BLaER1 treated with 17β-estradiol and CSF1 and Interleukin-3, amounts not matched to agents 10 nM and 100 nM (cell line): ENCODE results near the gene ZNF607.
"Not testable (repeated sequence)": the region's sequence is repeated elsewhere in the genome, so short reads cannot be mapped to it uniquely, and the experiment has no call there.

ENCODE experiments used
- H3K27ac ChIP-seq, 11 experiments: shearing (Covaris generic); formaldehyde crosslinking; 2 replicates each; pipeline ENCODE4 v1.8.1; 2022
- H3K27me3 ChIP-seq, 11 experiments: shearing (Covaris generic); formaldehyde crosslinking; 2 replicates each; pipeline ENCODE4 v1.8.1; 2022
- H3K36me3 ChIP-seq, 11 experiments: shearing (Covaris generic); formaldehyde crosslinking; 2 replicates each; pipeline ENCODE4 v1.8.1; 2022
- H3K4me1 ChIP-seq, 10 experiments: shearing (Covaris generic); formaldehyde crosslinking; 2 replicates each; pipeline ENCODE4 v1.8.1; 2022
- H3K4me2 ChIP-seq, 11 experiments: shearing (Covaris generic); formaldehyde crosslinking; 2 replicates each; pipeline ENCODE4 v1.8.1; 2022
- H3K4me3 ChIP-seq, 10 experiments: shearing (Covaris generic); formaldehyde crosslinking; 2 replicates each; pipeline ENCODE4 v1.8.1; 2022
- H3K9ac ChIP-seq, 11 experiments: shearing (Covaris generic); formaldehyde crosslinking; 2 replicates each; pipeline ENCODE4 v1.8.1; 2022
- H3K9me3 ChIP-seq, 11 experiments: shearing (Covaris generic); formaldehyde crosslinking; replicated peaks in 1 of 11; 2 replicates each; pipeline ENCODE4 v1.8.1; 2022
- H4K20me1 ChIP-seq, 11 experiments: shearing (Covaris generic); formaldehyde crosslinking; 2 replicates each; pipeline ENCODE4 v1.8.1; 2022
- Cebpa-rat ChIP-seq, 11 experiments: shearing (Covaris generic); IDR thresholded peaks; 2 replicates each; pipeline ENCODE4 v1.8.1; 2022

Gene ZNF607

DNA sequence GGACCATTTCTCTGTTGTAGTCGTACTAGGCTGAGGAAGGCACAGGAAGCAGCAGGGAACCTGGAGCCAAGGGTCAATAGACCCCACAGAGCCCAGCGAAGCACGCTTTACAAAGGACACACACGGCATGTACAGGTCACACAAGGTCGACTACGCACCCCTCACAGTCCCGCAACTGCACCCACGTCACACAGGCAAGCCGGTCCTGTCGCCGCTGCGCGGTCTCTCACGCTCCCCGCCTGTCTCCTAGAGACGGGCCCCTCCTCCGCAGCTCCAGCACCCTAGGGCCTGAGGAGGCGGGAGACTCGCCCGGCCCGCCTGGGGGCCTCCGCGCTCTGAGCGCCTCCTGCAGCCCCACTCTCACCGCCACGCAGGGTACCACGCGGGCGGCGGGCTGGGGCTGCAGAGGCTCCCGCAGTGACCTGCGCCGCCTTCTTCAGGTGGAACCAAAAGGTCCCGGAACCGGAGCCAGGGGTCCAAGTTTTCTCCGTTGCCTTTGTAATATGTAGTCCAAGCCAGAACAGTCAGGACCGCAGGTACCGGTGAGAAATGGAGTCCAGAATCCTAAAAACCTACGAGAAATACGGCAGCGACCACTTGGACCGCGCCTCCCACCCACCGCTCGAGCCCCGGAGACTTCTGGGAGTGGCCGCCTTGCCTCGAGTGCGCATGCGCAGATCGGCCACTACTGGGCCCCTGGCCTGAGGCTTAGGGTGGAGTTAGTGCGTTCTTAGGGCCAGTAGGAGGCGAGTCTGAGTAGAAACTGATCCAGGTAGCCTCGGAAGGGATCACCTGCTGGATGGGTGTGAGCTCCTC lies at the start of gene ZNF607:
Gene ZNF607, minus strand, starts transcription at position 651 of the 816 bp plus-strand sequence. CDS start 8,143 bp downstream, outside the sequence.
- Histone ChIP-seq H4K20me1 (no peaks in the 10 kb centered on the region), H3K36me3 (peaks cover 19 to 28% (median 22%) of the 10 kb centered on the region in 11 experiments), H3K9ac (peak within 1 kb of the TSS; percentile 78 to 86 (median 83)), H3K4me1 (peaks cover 9 to 14% (median 11%) of the 10 kb centered on the region in 10 experiments), H3K4me2 (peak within 1 kb of the TSS; percentile 79 to 93 (median 87)), H3K27me3 (no peaks in the 10 kb centered on the region), H3K4me3 (peak within 1 kb of the TSS; percentile 74 to 98 (median 86)), H3K27ac (peak within 1 kb of the TSS; percentile 52 to 78 (median 72)), H3K9me3 (peaks cover 19 to 40% (median 30%) of the 10 kb centered on the region in 11 experiments)
- no peak for TF ChIP-seq Cebpa-rat (IDR thresholded peaks at IDR 0.05)

DNA sequence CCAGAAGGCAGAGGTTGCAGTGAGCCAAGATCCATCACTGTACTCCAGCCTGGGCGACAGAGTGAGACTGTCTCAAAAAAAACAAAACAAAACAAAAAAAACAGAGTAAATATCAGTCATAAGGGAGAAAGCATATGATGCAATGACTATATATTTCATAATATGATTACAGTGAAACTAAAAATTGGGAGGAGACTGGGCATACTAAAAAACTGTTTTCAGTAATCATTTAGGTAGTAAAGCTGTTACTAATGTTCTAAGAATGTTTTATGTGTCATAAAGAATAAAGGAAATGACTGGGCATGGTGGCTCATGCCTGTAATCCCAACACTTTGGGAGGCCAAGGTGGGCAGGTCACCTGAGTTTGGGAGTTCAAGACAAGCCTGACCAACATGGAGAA lies 43.9 kb upstream of the ZNF607 start:
- Histone ChIP-seq H3K4me1 (no peaks in the 10 kb centered on the region), H3K9ac (no peak overlapping the region), H3K9me3 (peaks cover 0 to 64% (median 25%) of the 10 kb centered on the region in 11 experiments; a peak in 19 of 22 replicates), H4K20me1 (no peaks in the 10 kb centered on the region), H3K27ac (no peak overlapping the region), H3K4me2 (no peak overlapping the region), H3K4me3 (no peak overlapping the region), H3K36me3 (peaks cover 74 to 99% (median 89%) of the 10 kb centered on the region in 11 experiments), H3K27me3 (no peaks in the 10 kb centered on the region)
- TF ChIP-seq Cebpa-rat (IDR thresholded peaks at IDR 0.05): no peak

DNA sequence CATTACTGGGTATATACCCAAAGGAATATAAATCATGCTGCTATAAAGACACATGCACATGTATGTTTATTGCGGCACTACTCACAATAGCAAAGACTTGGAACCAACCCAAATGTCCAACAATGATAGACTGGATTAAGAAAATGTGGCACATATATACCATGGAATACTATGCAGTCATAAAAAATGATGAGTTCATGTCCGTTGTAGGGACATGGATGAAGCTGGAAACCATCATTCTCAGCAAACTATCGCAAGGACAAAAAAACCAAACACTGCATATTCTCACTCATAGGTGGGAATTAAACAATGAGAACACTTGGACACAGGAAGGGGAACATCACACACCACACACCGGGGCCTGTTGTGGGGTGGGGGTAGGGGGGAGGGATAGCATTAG lies 38.1 kb upstream of the ZNF607 start:
- not testable (repeated sequence) for H3K9ac ChIP-seq, H3K4me2 ChIP-seq

DNA sequence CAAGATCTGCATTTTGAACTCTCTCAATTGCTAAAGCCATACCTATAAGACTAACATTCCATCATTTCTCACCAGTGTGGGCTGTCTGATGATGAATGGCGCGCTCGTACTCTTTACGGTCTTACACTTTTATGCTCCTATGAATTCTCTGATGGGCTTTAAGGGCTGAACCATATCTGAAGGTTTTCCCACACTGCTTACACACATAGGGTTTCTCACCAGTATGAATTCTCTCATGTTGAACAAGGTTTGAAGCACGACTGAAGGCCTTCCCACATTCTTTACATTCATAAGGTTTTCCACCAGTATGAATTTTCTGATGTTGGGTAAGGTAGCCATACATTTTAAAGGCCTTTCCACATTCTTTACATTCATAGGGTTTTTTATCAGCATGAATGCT lies 18.8 kb upstream of the ZNF607 start:
- H3K36me3 ChIP-seq: peaks cover 61 to 95% (median 86%) of the 10 kb centered on the region in 11 experiments
- no peaks in the 10 kb centered on the region for H3K27me3 ChIP-seq
- H3K4me2 ChIP-seq: no peak overlapping the region
- no peak overlapping the region for H3K9ac ChIP-seq
- H3K4me1 ChIP-seq: no peaks in the 10 kb centered on the region; a peak in 1 of 20 replicates
- peaks cover 99 to 100% (median 100%) of the 10 kb centered on the region in 11 experiments for H3K9me3 ChIP-seq
- H4K20me1 ChIP-seq: no peaks in the 10 kb centered on the region
- no peak overlapping the region for H3K27ac ChIP-seq
- H3K4me3 ChIP-seq: peak overlapping the region in 2 of 10 experiments; percentile 8 to 10; a peak in 4 of 20 replicates
- TF ChIP-seq Cebpa-rat (IDR thresholded peaks at IDR 0.05): no peak

More for the DNA sequence above, 38.1 kb upstream of the ZNF607 start:
- not testable (repeated sequence) for H3K27me3 ChIP-seq, H4K20me1 ChIP-seq, H3K27ac ChIP-seq, H3K4me1 ChIP-seq, H3K4me3 ChIP-seq
- peaks cover 46 to 90% (median 70%) of the 10 kb centered on the region in 11 experiments; a peak in 21 of 22 replicates for H3K36me3 ChIP-seq
- peaks cover 3 to 74% (median 19%) of the 10 kb centered on the region in 11 experiments; a peak in 19 of 22 replicates for H3K9me3 ChIP-seq

DNA sequence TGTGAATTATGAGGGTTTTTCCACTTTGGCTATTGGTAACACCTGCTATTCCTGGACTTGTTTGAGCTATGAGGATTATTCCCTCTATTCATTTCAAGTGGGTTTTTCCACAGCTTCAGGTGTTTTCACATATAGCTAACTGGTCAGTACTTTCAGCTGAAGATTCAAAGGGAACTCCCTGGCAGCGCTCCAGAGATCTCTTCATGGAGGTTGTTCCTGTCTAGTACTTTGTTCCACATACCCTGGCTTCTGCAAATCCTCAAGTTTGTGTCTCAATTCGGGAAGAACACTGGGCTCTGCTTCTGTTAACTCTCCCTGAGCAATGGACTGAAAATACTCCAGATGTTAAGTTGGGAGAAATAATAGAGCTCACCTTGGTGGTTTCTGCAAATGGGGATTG lies 5.6 kb upstream of the ZNF607 start:
- Histone ChIP-seq H3K4me1 (no peaks in the 10 kb centered on the region), H3K27me3 (no peaks in the 10 kb centered on the region), H3K4me2 (no peak overlapping the region), H3K4me3 (no peak overlapping the region), H3K9me3 (peaks cover 4 to 36% (median 14%) of the 10 kb centered on the region in 11 experiments; a peak in 16 of 22 replicates), H3K36me3 (peaks cover 0 to 10% (median 4%) of the 10 kb centered on the region in 11 experiments; a peak in 6 of 22 replicates), H3K9ac (no peak overlapping the region), H3K27ac (no peak overlapping the region), H4K20me1 (no peaks in the 10 kb centered on the region)
- no peak for TF ChIP-seq Cebpa-rat (IDR thresholded peaks at IDR 0.05)

DNA sequence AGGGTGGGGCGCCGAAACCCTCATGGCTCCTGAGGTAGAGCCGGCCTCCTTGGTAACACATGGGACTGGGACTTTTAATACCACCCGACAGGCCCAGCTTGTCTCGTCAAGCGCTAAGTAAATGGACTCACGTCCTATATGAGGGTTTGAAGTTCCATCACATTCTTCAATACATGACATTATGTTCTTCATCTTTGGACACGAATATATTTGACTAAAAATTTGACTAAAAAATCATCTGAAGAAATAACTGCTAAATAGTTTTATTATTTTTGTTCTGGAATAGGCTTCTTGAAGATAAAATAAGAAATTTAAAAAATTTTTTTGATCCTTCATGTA lies 335 bp upstream of the ZNF607 start:
- H4K20me1 ChIP-seq: no peaks in the 10 kb centered on the region
- H3K27me3 ChIP-seq: no peaks in the 10 kb centered on the region
- peak overlapping the region; percentile 79 to 93 (median 87) for H3K4me2 ChIP-seq
- TF ChIP-seq Cebpa-rat (IDR thresholded peaks at IDR 0.05): no peak
- peaks cover 13 to 22% (median 17%) of the 10 kb centered on the region in 11 experiments for H3K36me3 ChIP-seq
- peak overlapping the region in 9 of 11 experiments; percentile 78 to 86 (median 83); a peak in 16 of 22 replicates for H3K9ac ChIP-seq
- H3K27ac ChIP-seq: peak overlapping the region in 7 of 11 experiments; percentile 70 to 78 (median 74); a peak in 6 of 22 replicates
- peaks cover 9 to 14% (median 11%) of the 10 kb centered on the region in 10 experiments for H3K4me1 ChIP-seq
- peaks cover 13 to 35% (median 24%) of the 10 kb centered on the region in 11 experiments; a peak in 20 of 22 replicates for H3K9me3 ChIP-seq
- H3K4me3 ChIP-seq: peak overlapping the region; percentile 74 to 98 (median 86)

DNA sequence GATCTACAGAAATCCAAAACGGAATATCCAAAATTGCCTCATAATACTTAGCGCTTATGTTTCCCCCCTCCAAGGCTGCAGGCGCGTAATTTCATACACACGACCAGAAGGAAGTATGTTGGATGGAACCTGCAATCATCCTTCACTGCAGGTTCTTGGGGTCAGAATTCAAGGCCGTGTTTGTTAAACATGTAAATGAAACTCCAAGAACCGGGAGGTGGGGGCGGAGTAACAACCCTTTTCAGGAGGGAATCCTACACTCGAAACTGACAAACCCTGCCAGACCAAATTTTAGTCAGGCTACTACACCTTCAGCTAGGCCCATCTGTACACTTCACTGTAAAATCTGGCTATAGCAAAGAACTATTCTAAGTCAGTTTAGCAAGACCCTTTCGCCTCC lies 1.3 kb downstream of the ZNF607 start:
- Histone ChIP-seq H3K4me3 (peak overlapping the region; percentile 74 to 98 (median 86)), H3K36me3 (peaks cover 27 to 38% (median 32%) of the 10 kb centered on the region in 11 experiments), H4K20me1 (no peaks in the 10 kb centered on the region), H3K4me1 (peaks cover 9 to 14% (median 11%) of the 10 kb centered on the region in 10 experiments), H3K27me3 (no peaks in the 10 kb centered on the region), H3K9me3 (peaks cover 29 to 50% (median 40%) of the 10 kb centered on the region in 11 experiments), H3K27ac (no peak overlapping the region), H3K4me2 (peak overlapping the region; percentile 79 to 93 (median 87)), H3K9ac (peak overlapping the region; percentile 78 to 86 (median 83); a peak in 21 of 22 replicates)
- TF ChIP-seq Cebpa-rat (IDR thresholded peaks at IDR 0.05): no peak

DNA sequence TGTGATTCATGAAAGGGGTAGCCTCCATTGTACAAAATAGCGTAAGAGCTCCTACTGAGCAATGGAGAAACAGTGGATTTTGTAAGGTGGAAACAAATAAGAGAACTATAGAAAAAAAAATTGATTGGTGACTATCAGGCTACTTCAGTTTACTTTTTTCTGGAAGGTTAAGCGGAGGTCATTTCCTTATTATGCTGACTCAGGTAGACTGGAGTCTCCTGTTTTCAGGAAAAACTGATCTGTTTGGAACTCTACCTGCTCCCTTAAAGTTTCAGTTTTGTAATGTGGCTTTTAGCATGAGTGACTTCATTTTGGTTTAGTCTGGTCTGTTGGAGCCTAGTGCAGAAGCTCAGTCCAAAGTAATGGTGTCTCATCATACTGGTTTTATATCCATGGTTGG lies 3.4 kb downstream of the ZNF607 start:
- TF ChIP-seq Cebpa-rat (IDR thresholded peaks at IDR 0.05): no peak
- H3K27ac ChIP-seq: no peak overlapping the region
- H3K27me3 ChIP-seq: no peaks in the 10 kb centered on the region
- H3K9me3 ChIP-seq: peaks cover 51 to 72% (median 62%) of the 10 kb centered on the region in 11 experiments
- H3K4me3 ChIP-seq: no peak overlapping the region
- no peak overlapping the region for H3K9ac ChIP-seq
- no peaks in the 10 kb centered on the region for H4K20me1 ChIP-seq
- H3K4me2 ChIP-seq: no peak overlapping the region
- peaks cover 9 to 14% (median 11%) of the 10 kb centered on the region in 10 experiments for H3K4me1 ChIP-seq
- peaks cover 47 to 60% (median 54%) of the 10 kb centered on the region in 11 experiments for H3K36me3 ChIP-seq

DNA sequence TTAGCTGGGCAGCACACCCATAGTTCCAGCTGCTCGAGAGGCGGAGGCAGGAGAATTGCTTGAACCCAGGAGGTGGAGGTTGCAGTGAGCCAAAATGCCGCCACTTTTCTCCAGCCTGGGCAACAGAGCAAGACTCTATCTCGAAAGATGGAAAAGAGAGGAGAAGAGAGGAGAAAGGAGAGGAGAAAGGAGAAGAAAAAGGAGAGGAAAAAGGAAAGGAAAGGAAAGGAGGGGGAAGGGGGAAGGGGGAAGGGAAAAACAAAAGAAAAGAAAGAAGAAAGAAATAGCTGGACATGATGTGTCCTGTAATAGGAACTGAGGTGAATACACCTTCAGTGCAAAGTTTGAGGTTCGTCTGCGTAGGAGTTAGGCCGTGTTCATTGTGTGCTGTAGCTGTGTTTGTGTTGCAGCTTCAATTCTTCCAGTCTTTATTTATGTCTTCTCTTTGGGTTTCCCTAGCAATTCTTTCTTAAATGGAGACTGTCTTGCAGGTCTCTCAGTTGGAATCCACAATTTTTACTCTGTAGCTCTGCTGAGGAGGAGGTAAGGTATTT lies 13.4 kb downstream of the ZNF607 start:
- Histone ChIP-seq H3K27ac (no peak overlapping the region), H3K36me3 (peaks cover 88 to 100% (median 99%) of the 10 kb centered on the region in 11 experiments), H3K9me3 (peaks cover 82 to 100% (median 91%) of the 10 kb centered on the region in 11 experiments), H3K4me3 (no peak overlapping the region), H3K4me2 (no peak overlapping the region), H4K20me1 (no peaks in the 10 kb centered on the region), H3K9ac (no peak overlapping the region), H3K4me1 (no peaks in the 10 kb centered on the region), H3K27me3 (no peaks in the 10 kb centered on the region)
- TF ChIP-seq Cebpa-rat (IDR thresholded peaks at IDR 0.05): no peak
